Breast epithelium (tissue), 3 donors: Measurements from ENCODE around the gene ZNRF2.

ENCODE experiments used
- POLR2A ChIP-seq: fragments of 450-650 bp; IDR thresholded peaks from one replicate; pipeline ENCODE4 v1.6.1; 2016; ENCODE audit warnings: antibody characterized with exemption, mild to moderate bottlenecking, moderate library complexity
- POLR2AphosphoS5 ChIP-seq, 3 donors: sonication (generic); formaldehyde crosslinking; IDR thresholded peaks; one replicate each; pipeline ENCODE4 v1.6.1; 2017; ENCODE audit warnings: antibody characterized with exemption in 3 of 3

GRCh38 chr7:30390736-30391636 is 106.6 kb downstream of the ZNRF2 start:
- TF ChIP-seq POLR2AphosphoS5 (IDR thresholded peaks at IDR 0.05): no peak
- no peak for TF ChIP-seq POLR2A
